Measurements from ENCODE around the gene CHCHD10. TPM values are rescaled to one million over a fixed set of nuclear protein-coding genes. Genes with fewer than 3 reads are reported as not detected.
A peak's percentile ranks its signal among the peaks of the same experiment; 100 is the strongest.

CHCHD10 gene
- total and polyA plus RNA-seq, 2 donors (not counting 1 experiment from before 2014, with no cell fraction given) = 54.0 to 124 TPM

DNA sequence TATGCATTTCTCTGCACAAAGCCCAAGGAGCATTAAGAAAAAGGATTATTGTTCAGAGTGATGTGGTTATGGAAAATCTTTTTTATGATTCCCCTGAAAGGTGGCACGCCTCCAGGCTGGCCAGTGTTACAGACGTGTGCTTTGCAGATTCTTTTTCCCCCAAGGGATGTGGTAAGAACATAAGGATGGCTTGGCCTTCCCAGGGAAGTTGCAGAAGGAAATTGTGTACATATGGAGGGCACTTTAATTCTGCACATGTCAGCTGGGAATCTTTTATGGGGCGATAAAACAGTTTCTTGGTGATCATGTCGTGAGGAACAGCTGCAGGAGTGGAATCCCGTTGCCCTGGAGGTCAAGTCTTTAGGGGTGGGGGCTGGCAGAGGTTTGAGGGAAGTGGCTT is 28.7 kb upstream of the CHCHD10 start:
- ATAC-seq (ENCODE audit: low read depth) (no peak), DNase-seq (no peak)
- TF ChIP-seq CTCF (IDR thresholded peaks at IDR 0.05) (no peak), EZH2 (IDR thresholded peaks at IDR 0.05; ENCODE audit: borderline replicate concordance, insufficient read depth, low read depth, low read length, poor library complexity, severe bottlenecking) (no peak)
- no peak overlapping the region for H3K4me2 ChIP-seq (replicated peaks; ENCODE audit: low read depth, low read length, poor library complexity, severe bottlenecking)
- H3K27me3 Mint-ChIP-seq = no peaks in the 10 kb centered on the region
- H3K36me3 ChIP-seq (replicated peaks in 1 of 2; ENCODE audit: control extremely low read depth in 1 of 2, control insufficient read depth in 1 of 2, extremely low read depth in 1 of 2, insufficient read depth in 2 of 2, low read length in 1 of 2) = peaks cover 0 to 55% of the 10 kb centered on the region in 2 experiments
- no peak overlapping the region for H3K9ac ChIP-seq (ENCODE audit: low read length)
- H4K20me1 ChIP-seq (ENCODE audit: control insufficient read depth, insufficient read depth, low read length, poor library complexity, severe bottlenecking) = peaks cover 21% of the 10 kb centered on the region
- peaks cover 44% of the 10 kb centered on the region for H3K79me2 ChIP-seq (ENCODE audit: control insufficient read depth, insufficient read depth, low read length)
- no peak overlapping the region for H3K4me3 ChIP-seq (ENCODE audit: control extremely low read depth in 1 of 5, extremely low read depth in 1 of 5, insufficient read depth in 1 of 5, low read depth in 2 of 5, low read length in 4 of 5)
- H3K4me1 ChIP-seq (ENCODE audit: control insufficient read depth in 2 of 2, insufficient read depth in 2 of 2, low read length in 2 of 2) = peaks cover 33 to 36% of the 10 kb centered on the region in 2 donors
- CTCF ChIA-PET = no interaction called here
- no peaks in the 10 kb centered on the region for H3K9me3 Mint-ChIP-seq (ENCODE audit: insufficient read depth)
- intact Hi-C loops (cut with micrococcal nuclease) = no loop called here
- no peaks in the 10 kb centered on the region for H3K9me3 ChIP-seq (ENCODE audit: control extremely low read depth in 1 of 3, control insufficient read depth in 2 of 3, insufficient read depth in 1 of 3, low read length in 2 of 3)
- no peak overlapping the region for H3K27ac ChIP-seq (ENCODE audit: low read length in 2 of 2)
- H2AFZ ChIP-seq (ENCODE audit: insufficient read depth, low read depth, low read length, poor library complexity, severe bottlenecking) = no peak overlapping the region
- H3K27ac Mint-ChIP-seq = peak overlapping the region; percentile 63
- POLR2A ChIA-PET = no interaction called here
- WGBS (ENCODE audit: insufficient coverage) = 98% methylated on average over 4 of the region's 5 CpGs
- peaks cover 42% of the 10 kb centered on the region for H3K4me1 Mint-ChIP-seq
- no peaks in the 10 kb centered on the region for H3K27me3 ChIP-seq (replicated peaks in 1 of 4; ENCODE audit: control extremely low read depth in 1 of 4, control insufficient read depth in 3 of 4, insufficient read depth in 4 of 4, low read length in 3 of 4)
- no peak overlapping the region for H3K4me3 Mint-ChIP-seq

GRCh38 chr22:23793326-23793725 is 25.6 kb upstream of the CHCHD10 start:
- DNase-seq = no peak
- H3K4me1 Mint-ChIP-seq = peaks cover 34% of the 10 kb centered on the region
- ATAC-seq (ENCODE audit: low read depth) = no peak
- TF ChIP-seq EZH2 (IDR thresholded peaks at IDR 0.05; ENCODE audit: borderline replicate concordance, insufficient read depth, low read depth, low read length, poor library complexity, severe bottlenecking) (no peak), CTCF (IDR thresholded peaks at IDR 0.05) (no peak)
- peaks cover 67% of the 10 kb centered on the region for H3K79me2 ChIP-seq (ENCODE audit: control insufficient read depth, insufficient read depth, low read length)
- H3K9me3 ChIP-seq (ENCODE audit: control extremely low read depth in 1 of 3, control insufficient read depth in 2 of 3, insufficient read depth in 1 of 3, low read length in 2 of 3) = no peaks in the 10 kb centered on the region
- no peak overlapping the region for H3K27ac ChIP-seq (ENCODE audit: low read length in 2 of 2)
- H3K4me2 ChIP-seq (replicated peaks; ENCODE audit: low read depth, low read length, poor library complexity, severe bottlenecking) = no peak overlapping the region
- H3K36me3 ChIP-seq (replicated peaks in 1 of 2; ENCODE audit: control extremely low read depth in 1 of 2, control insufficient read depth in 1 of 2, extremely low read depth in 1 of 2, insufficient read depth in 2 of 2, low read length in 1 of 2) = peaks cover 0 to 51% of the 10 kb centered on the region in 2 experiments
- WGBS (ENCODE audit: insufficient coverage) = over 99% methylated on average over 7 of the region's 8 CpGs
- H3K9me3 Mint-ChIP-seq (ENCODE audit: insufficient read depth) = no peaks in the 10 kb centered on the region
- H4K20me1 ChIP-seq (ENCODE audit: control insufficient read depth, insufficient read depth, low read length, poor library complexity, severe bottlenecking) = peaks cover 50% of the 10 kb centered on the region
- no peaks in the 10 kb centered on the region for H3K27me3 Mint-ChIP-seq
- no peak overlapping the region for H3K9ac ChIP-seq (ENCODE audit: low read length)
- CTCF ChIA-PET = interaction anchor here (1.2 kb wide), 1 partner anchor 24 kb away, joined by 5 read pairs; no protein-coding TSS in a partner anchor
- peaks cover 27 to 35% of the 10 kb centered on the region in 2 donors for H3K4me1 ChIP-seq (ENCODE audit: control insufficient read depth in 2 of 2, insufficient read depth in 2 of 2, low read length in 2 of 2)
- H2AFZ ChIP-seq (ENCODE audit: insufficient read depth, low read depth, low read length, poor library complexity, severe bottlenecking) = no peak overlapping the region
- H3K27ac Mint-ChIP-seq = no peak overlapping the region
- no peak overlapping the region for H3K4me3 ChIP-seq (ENCODE audit: control extremely low read depth in 1 of 5, extremely low read depth in 1 of 5, insufficient read depth in 1 of 5, low read depth in 2 of 5, low read length in 4 of 5)
- POLR2A ChIA-PET = interaction anchor here (0.6 kb wide), 1 partner anchor 160 kb away, joined by 3 read pairs; no protein-coding TSS in a partner anchor
- intact Hi-C loops (cut with micrococcal nuclease) = no loop called here
- H3K4me3 Mint-ChIP-seq = no peak overlapping the region
- no peaks in the 10 kb centered on the region for H3K27me3 ChIP-seq (replicated peaks in 1 of 4; ENCODE audit: control extremely low read depth in 1 of 4, control insufficient read depth in 3 of 4, insufficient read depth in 4 of 4, low read length in 3 of 4)
